GM23338 (cell line): ENCODE results near the gene WDR20. TPM values are rescaled to one million over a fixed set of nuclear protein-coding genes. Genes with fewer than 3 reads are reported as not detected.

Experiments used
- ATAC-seq: fragments of 200-7000 bp; cut with Tn5 transposase; 3 replicates; pipeline ENCODE4 v1.9.1; 2020
- DNase-seq: peaks from one replicate; pipeline ENCODE4 v3.0.0-alpha.2; 2015; ENCODE audit warnings: low spot score
- H2AFZ ChIP-seq: fragments of 200-600 bp; sonication (generic); 2 replicates; pipeline ENCODE4 v1.8.0; 2016; ENCODE audit warnings: antibody characterized with exemption, mild to moderate bottlenecking, moderate library complexity
- H3F3A ChIP-seq: fragments of 200-600 bp; sonication (generic); replicated peaks from 2 replicates; pipeline ENCODE4 v1.8.0; 2017; ENCODE audit warnings: antibody characterized with exemption, mixed run types, low read depth
- H3K27ac ChIP-seq: fragments of 200-600 bp; sonication (generic); 2 replicates; pipeline ENCODE4 v1.6.1; 2016; ENCODE audit warnings: low read depth
- H3K27me3 ChIP-seq: fragments of 200-600 bp; sonication (generic); 2 replicates; pipeline ENCODE4 v1.8.0; 2016; ENCODE audit warnings: mild to moderate bottlenecking, mixed run types, moderate library complexity; ENCODE audit not compliant: insufficient read depth
- H3K36me3 ChIP-seq: fragments of 200-600 bp; sonication (generic); 2 replicates; pipeline ENCODE4 v1.8.0; 2016; ENCODE audit warnings: mild to moderate bottlenecking; ENCODE audit not compliant: insufficient read depth
- H3K4me1 ChIP-seq: fragments of 200-600 bp; sonication (generic); 2 replicates; pipeline ENCODE4 v1.8.0; 2016; ENCODE audit warnings: mild to moderate bottlenecking, moderate library complexity; ENCODE audit not compliant: insufficient read depth
- H3K4me2 ChIP-seq: fragments of 200-600 bp; sonication (generic); 2 replicates; pipeline ENCODE4 v1.7.1; 2017; ENCODE audit warnings: mixed run types
- H3K4me3 ChIP-seq: fragments of 200-600 bp; sonication (generic); 2 replicates; pipeline ENCODE4 v1.6.1; 2016; ENCODE audit warnings: mixed run types
- H3K79me2 ChIP-seq: fragments of 200-600 bp; sonication (generic); replicated peaks from 2 replicates; pipeline ENCODE4 v1.8.0; 2017; ENCODE audit warnings: mild to moderate bottlenecking; ENCODE audit not compliant: insufficient read depth
- H3K9me2 ChIP-seq: fragments of 200-600 bp; sonication (generic); 2 replicates; pipeline ENCODE4 v1.8.0; 2017; ENCODE audit not compliant: insufficient read depth
- H4K20me1 ChIP-seq: fragments of 200-600 bp; sonication (generic); replicated peaks from 2 replicates; pipeline ENCODE4 v1.8.0; 2017; ENCODE audit warnings: mild to moderate bottlenecking; ENCODE audit not compliant: insufficient read depth
- H3K27ac Mint-ChIP-seq: 2 replicates; pipeline ENCODE4 v1.8.0; 2020; ENCODE audit warnings: inconsistent platforms, mild to moderate bottlenecking, moderate library complexity, mixed read lengths
- H3K27me3 Mint-ChIP-seq: 3 replicates; pipeline ENCODE4 v1.8.0; 2022; ENCODE audit warnings: low read depth, mild to moderate bottlenecking, moderate library complexity, mixed read lengths, inconsistent platforms; ENCODE audit not compliant: insufficient read depth, poor library complexity
- H3K36me3 Mint-ChIP-seq: 3 replicates; pipeline ENCODE4 v1.8.0; 2021; ENCODE audit warnings: low read depth, mild to moderate bottlenecking, inconsistent platforms, moderate library complexity, mixed read lengths
- H3K4me1 Mint-ChIP-seq: 3 replicates; pipeline ENCODE4 v1.8.0; 2020; ENCODE audit warnings: mild to moderate bottlenecking, inconsistent platforms, mixed read lengths
- H3K4me3 Mint-ChIP-seq: 3 replicates; pipeline ENCODE4 v1.8.0; 2021; ENCODE audit warnings: moderate library complexity, mild to moderate bottlenecking, inconsistent platforms, mixed read lengths
- H3K9me3 Mint-ChIP-seq: 3 replicates; pipeline ENCODE4 v1.8.0; 2020; ENCODE audit warnings: moderate library complexity, mild to moderate bottlenecking, inconsistent platforms, mixed read lengths
- CREB1 ChIP-seq: fragments of 250-450 bp; sonication (Bioruptor Pico); IDR thresholded peaks from 2 replicates; pipeline ENCODE4 v1.5.0; 2020; ENCODE audit warnings: low read depth, mild to moderate bottlenecking, moderate library complexity
- EZH2 ChIP-seq: fragments of 200-600 bp; sonication (generic); IDR thresholded peaks from one replicate; pipeline ENCODE4 v1.8.0; 2017; ENCODE audit warnings: antibody characterized with exemption, mild to moderate bottlenecking, low read depth; ENCODE audit not compliant: unreplicated experiment
- EZH2phosphoT487 ChIP-seq: fragments of 200-600 bp; sonication (generic); IDR thresholded peaks from one replicate; pipeline ENCODE4 v1.8.1; 2018; ENCODE audit warnings: antibody characterized with exemption; ENCODE audit not compliant: unreplicated experiment
- JUNB ChIP-seq: IDR thresholded peaks from one replicate; pipeline ENCODE4 v1.6.1; 2016; ENCODE audit warnings: antibody characterized with exemption; ENCODE audit not compliant: unreplicated experiment
- NANOG ChIP-seq: IDR thresholded peaks from 2 replicates; pipeline ENCODE4 v1.6.1; 2016; ENCODE audit warnings: antibody characterized with exemption, borderline replicate concordance
- POLR2AphosphoS5 ChIP-seq: IDR thresholded peaks from 2 replicates; pipeline ENCODE4 v1.6.1; 2016; ENCODE audit warnings: antibody characterized with exemption, low read depth
- STAT1 ChIP-seq: IDR thresholded peaks from one replicate; pipeline ENCODE4 v1.6.1; 2016; ENCODE audit warnings: antibody characterized with exemption; ENCODE audit not compliant: unreplicated experiment
- ZNF114 ChIP-seq: fragments of 250-450 bp; sonication (Bioruptor Pico); IDR thresholded peaks from 2 replicates; pipeline ENCODE4 v1.5.0; 2020; ENCODE audit warnings: mild to moderate bottlenecking, moderate library complexity
- ZNF331 ChIP-seq: fragments of 250-450 bp; sonication (Bioruptor Pico); IDR thresholded peaks from 2 replicates; pipeline ENCODE4 v1.5.0; 2020; ENCODE audit warnings: low read depth, mild to moderate bottlenecking, moderate library complexity
- polyA plus RNA-seq: library from polyadenylated mRNA; unstranded; fragments of >200 nt; fragmentation: Nextera tagmentation; extraction: Ambion mirVana; gene quantifications from 2 replicates; pipeline ENCODE4 v1.2.1, GENCODE V29; 2016
- total RNA-seq: library from RNA; depleted of rRNA; stranded (reverse); fragments of >200 nt; shearing (Covaris generic); gene quantifications from 2 replicates; pipeline ENCODE4 v1.2.3, GENCODE V29; 2014
- TF ChIP-seq, protein P1 (sequence below): IDR thresholded peaks from 2 replicates; pipeline ENCODE4 v1.6.1; 2016; ENCODE audit warnings: antibody characterized with exemption
- TF ChIP-seq, protein P2 (sequence below): fragments of 250-450 bp; sonication (Bioruptor Pico); IDR thresholded peaks from 2 replicates; pipeline ENCODE4 v1.5.0; 2020; ENCODE audit warnings: mild to moderate bottlenecking, moderate library complexity
- TF ChIP-seq, protein P3 (sequence below), 2 experiments: fragments of 200-600 bp in 1 of 2; sonication (generic) in 1 of 2; conservative IDR thresholded peaks; 2 replicates each; pipeline versions ENCODE4 v1.5.1 to v1.6.1; 2016 to 2017; ENCODE audit warnings: antibody characterized with exemption in 2 of 2, low read depth in 2 of 2, mild to moderate bottlenecking in 2 of 2, moderate library complexity in 1 of 2
- TF ChIP-seq, protein P4 (sequence below): IDR thresholded peaks from one replicate; pipeline ENCODE4 v1.6.1; 2018; ENCODE audit warnings: antibody characterized with exemption; ENCODE audit not compliant: unreplicated experiment

The WDR20 gene
- total and polyA plus RNA-seq, 2 experiments from 2014 or later = 17.9 to 21.0 TPM

DNA sequence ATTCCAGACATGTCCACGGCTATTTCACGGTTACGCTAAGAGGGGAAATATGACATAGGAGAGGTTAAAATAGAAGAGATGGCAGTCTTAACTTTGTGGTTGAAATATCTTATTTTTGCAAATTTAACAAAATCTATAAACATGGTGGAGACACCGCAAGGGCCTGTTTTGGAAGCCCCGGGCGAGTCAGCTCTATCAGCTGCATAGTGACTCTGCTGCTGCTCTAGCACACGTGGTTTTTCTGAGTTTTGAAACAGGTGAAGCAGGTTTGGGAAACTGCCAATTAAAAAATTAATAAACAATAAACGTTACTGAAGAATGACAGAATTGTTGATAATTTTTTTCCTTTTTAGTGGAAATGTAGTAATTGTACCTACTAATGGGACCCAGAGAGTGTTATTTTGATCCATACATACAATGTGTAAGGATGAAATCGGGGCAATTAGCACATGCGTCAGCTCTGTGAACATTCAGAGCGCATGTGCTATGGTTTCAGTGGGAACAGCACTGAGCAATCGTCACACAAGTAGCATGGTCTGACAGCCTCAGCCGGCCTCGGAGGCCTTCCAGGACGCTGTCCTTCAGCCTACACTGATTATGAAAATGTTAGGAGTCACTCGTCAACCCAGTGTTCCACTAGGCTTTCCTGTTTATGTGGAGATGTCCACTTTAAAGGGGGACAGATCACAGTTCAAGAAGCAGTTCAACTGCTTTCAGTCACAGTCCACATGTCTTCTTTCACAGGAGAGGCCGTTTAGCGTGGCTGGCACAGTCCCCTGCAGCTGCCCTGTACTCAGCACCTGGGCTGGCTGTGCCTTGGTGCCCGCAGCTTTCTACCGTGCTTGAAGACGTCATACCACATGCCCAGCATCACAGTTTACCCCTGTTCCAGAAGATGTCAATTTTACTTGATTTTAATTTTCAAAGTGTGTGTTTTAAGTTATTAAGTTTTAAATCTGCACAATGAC is 113.4 kb downstream of the WDR20 start:
- Histone ChIP-seq H3F3A (no peaks in the 10 kb centered on the region), H3K36me3 (no peaks in the 10 kb centered on the region), H3K4me3 (no peak overlapping the region), H3K4me1 (peaks cover 7% of the 10 kb centered on the region), H3K9me2 (no peaks in the 10 kb centered on the region), H3K27ac (no peak overlapping the region), H3K27me3 (peaks cover 4% of the 10 kb centered on the region; the same call in 1 of the 2 replicates), H4K20me1 (no peaks in the 10 kb centered on the region), H3K4me2 (no peak overlapping the region), H2AFZ (no peak overlapping the region), H3K79me2 (no peaks in the 10 kb centered on the region)
- ATAC-seq (no peak), DNase-seq (no peak)
- H3K4me3 Mint-ChIP-seq = no peak overlapping the region
- H3K4me1 Mint-ChIP-seq = peaks cover 5% of the 10 kb centered on the region; the same call in 2 of the 3 replicates
- TF ChIP-seq NANOG (no peak), EZH2phosphoT487 (no peak), CREB1 (CRISPR knock-in tag) (no peak), ZNF114 (no peak), POLR2AphosphoS5 (no peak), EZH2 (no peak), JUNB (no peak), STAT1 (no peak), ZNF331 (no peak)
- TF ChIP-seq, protein P1, sequence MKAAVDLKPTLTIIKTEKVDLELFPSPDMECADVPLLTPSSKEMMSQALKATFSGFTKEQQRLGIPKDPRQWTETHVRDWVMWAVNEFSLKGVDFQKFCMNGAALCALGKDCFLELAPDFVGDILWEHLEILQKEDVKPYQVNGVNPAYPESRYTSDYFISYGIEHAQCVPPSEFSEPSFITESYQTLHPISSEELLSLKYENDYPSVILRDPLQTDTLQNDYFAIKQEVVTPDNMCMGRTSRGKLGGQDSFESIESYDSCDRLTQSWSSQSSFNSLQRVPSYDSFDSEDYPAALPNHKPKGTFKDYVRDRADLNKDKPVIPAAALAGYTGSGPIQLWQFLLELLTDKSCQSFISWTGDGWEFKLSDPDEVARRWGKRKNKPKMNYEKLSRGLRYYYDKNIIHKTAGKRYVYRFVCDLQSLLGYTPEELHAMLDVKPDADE = no peak
- TF ChIP-seq, protein P2, sequence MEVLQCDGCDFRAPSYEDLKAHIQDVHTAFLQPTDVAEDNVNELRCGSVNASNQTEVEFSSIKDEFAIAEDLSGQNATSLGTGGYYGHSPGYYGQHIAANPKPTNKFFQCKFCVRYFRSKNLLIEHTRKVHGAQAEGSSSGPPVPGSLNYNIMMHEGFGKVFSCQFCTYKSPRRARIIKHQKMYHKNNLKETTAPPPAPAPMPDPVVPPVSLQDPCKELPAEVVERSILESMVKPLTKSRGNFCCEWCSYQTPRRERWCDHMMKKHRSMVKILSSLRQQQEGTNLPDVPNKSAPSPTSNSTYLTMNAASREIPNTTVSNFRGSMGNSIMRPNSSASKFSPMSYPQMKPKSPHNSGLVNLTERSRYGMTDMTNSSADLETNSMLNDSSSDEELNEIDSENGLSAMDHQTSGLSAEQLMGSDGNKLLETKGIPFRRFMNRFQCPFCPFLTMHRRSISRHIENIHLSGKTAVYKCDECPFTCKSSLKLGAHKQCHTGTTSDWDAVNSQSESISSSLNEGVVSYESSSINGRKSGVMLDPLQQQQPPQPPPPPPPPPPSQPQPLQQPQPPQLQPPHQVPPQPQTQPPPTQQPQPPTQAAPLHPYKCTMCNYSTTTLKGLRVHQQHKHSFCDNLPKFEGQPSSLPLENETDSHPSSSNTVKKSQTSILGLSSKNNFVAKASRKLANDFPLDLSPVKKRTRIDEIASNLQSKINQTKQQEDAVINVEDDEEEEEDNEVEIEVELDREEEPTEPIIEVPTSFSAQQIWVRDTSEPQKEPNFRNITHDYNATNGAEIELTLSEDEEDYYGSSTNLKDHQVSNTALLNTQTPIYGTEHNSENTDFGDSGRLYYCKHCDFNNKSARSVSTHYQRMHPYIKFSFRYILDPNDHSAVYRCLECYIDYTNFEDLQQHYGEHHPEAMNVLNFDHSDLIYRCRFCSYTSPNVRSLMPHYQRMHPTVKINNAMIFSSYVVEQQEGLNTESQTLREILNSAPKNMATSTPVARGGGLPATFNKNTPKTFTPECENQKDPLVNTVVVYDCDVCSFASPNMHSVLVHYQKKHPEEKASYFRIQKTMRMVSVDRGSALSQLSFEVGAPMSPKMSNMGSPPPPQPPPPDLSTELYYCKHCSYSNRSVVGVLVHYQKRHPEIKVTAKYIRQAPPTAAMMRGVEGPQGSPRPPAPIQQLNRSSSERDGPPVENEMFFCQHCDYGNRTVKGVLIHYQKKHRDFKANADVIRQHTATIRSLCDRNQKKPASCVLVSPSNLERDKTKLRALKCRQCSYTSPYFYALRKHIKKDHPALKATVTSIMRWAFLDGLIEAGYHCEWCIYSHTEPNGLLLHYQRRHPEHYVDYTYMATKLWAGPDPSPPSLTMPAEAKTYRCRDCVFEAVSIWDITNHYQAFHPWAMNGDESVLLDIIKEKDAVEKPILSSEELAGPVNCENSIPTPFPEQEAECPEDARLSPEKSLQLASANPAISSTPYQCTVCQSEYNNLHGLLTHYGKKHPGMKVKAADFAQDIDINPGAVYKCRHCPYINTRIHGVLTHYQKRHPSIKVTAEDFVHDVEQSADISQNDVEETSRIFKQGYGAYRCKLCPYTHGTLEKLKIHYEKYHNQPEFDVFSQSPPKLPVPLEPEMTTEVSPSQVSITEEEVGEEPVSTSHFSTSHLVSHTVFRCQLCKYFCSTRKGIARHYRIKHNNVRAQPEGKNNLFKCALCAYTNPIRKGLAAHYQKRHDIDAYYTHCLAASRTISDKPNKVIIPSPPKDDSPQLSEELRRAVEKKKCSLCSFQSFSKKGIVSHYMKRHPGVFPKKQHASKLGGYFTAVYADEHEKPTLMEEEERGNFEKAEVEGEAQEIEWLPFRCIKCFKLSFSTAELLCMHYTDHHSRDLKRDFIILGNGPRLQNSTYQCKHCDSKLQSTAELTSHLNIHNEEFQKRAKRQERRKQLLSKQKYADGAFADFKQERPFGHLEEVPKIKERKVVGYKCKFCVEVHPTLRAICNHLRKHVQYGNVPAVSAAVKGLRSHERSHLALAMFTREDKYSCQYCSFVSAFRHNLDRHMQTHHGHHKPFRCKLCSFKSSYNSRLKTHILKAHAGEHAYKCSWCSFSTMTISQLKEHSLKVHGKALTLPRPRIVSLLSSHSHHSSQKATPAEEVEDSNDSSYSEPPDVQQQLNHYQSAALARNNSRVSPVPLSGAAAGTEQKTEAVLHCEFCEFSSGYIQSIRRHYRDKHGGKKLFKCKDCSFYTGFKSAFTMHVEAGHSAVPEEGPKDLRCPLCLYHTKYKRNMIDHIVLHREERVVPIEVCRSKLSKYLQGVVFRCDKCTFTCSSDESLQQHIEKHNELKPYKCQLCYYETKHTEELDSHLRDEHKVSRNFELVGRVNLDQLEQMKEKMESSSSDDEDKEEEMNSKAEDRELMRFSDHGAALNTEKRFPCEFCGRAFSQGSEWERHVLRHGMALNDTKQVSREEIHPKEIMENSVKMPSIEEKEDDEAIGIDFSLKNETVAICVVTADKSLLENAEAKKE (CRISPR knock-in tag) = no peak
- TF ChIP-seq, protein P3, sequence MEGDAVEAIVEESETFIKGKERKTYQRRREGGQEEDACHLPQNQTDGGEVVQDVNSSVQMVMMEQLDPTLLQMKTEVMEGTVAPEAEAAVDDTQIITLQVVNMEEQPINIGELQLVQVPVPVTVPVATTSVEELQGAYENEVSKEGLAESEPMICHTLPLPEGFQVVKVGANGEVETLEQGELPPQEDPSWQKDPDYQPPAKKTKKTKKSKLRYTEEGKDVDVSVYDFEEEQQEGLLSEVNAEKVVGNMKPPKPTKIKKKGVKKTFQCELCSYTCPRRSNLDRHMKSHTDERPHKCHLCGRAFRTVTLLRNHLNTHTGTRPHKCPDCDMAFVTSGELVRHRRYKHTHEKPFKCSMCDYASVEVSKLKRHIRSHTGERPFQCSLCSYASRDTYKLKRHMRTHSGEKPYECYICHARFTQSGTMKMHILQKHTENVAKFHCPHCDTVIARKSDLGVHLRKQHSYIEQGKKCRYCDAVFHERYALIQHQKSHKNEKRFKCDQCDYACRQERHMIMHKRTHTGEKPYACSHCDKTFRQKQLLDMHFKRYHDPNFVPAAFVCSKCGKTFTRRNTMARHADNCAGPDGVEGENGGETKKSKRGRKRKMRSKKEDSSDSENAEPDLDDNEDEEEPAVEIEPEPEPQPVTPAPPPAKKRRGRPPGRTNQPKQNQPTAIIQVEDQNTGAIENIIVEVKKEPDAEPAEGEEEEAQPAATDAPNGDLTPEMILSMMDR (conservative IDR thresholded peaks at IDR 0.05; ENCODE audit: low read depth in 2 of 2) = no peak
- TF ChIP-seq, protein P4, sequence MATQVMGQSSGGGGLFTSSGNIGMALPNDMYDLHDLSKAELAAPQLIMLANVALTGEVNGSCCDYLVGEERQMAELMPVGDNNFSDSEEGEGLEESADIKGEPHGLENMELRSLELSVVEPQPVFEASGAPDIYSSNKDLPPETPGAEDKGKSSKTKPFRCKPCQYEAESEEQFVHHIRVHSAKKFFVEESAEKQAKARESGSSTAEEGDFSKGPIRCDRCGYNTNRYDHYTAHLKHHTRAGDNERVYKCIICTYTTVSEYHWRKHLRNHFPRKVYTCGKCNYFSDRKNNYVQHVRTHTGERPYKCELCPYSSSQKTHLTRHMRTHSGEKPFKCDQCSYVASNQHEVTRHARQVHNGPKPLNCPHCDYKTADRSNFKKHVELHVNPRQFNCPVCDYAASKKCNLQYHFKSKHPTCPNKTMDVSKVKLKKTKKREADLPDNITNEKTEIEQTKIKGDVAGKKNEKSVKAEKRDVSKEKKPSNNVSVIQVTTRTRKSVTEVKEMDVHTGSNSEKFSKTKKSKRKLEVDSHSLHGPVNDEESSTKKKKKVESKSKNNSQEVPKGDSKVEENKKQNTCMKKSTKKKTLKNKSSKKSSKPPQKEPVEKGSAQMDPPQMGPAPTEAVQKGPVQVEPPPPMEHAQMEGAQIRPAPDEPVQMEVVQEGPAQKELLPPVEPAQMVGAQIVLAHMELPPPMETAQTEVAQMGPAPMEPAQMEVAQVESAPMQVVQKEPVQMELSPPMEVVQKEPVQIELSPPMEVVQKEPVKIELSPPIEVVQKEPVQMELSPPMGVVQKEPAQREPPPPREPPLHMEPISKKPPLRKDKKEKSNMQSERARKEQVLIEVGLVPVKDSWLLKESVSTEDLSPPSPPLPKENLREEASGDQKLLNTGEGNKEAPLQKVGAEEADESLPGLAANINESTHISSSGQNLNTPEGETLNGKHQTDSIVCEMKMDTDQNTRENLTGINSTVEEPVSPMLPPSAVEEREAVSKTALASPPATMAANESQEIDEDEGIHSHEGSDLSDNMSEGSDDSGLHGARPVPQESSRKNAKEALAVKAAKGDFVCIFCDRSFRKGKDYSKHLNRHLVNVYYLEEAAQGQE = no peak
- no peaks in the 10 kb centered on the region for H3K9me3 Mint-ChIP-seq
- H3K36me3 Mint-ChIP-seq = no peaks in the 10 kb centered on the region; the same call in 2 of the 3 replicates
- H3K27me3 Mint-ChIP-seq = peaks cover 17% of the 10 kb centered on the region
- H3K27ac Mint-ChIP-seq = no peak overlapping the region
